Urinary bladder (tissue), 4 donors: Measurements from ENCODE around the gene RHOB. TPM values are rescaled to one million over a fixed set of nuclear protein-coding genes. Genes with fewer than 3 reads are reported as not detected.

Experiments used
- DNase-seq: peaks from one replicate; pipeline ENCODE4 v3.0.0-alpha.2; 2015; ENCODE audit errors: extremely low spot score
- H3K27ac ChIP-seq: one replicate; pipeline ENCODE4 v1.5.1; 2013; ENCODE audit warnings: low read depth, mild to moderate bottlenecking, moderate library complexity
- H3K36me3 ChIP-seq: one replicate; pipeline ENCODE4 v1.6.1; 2013; ENCODE audit warnings: mild to moderate bottlenecking, moderate library complexity; ENCODE audit not compliant: insufficient read depth
- H3K4me1 ChIP-seq: one replicate; pipeline ENCODE4 v1.6.1; 2013; ENCODE audit warnings: mild to moderate bottlenecking, moderate library complexity; ENCODE audit not compliant: insufficient read depth
- H3K4me3 ChIP-seq: one replicate; pipeline ENCODE4 v1.5.1; 2013; ENCODE audit warnings: low read depth, low read length
- WGBS: extraction: QIAGEN DNeasy Blood & Tissue Kit; methylation state at CpG from one replicate; pipeline ENCODE4 v1.1.7; 2013; 5-methylcytosine and 5-hydroxymethylcytosine counted together
- polyA plus RNA-seq: library from polyadenylated mRNA; stranded (reverse); fragments of 200-250 nt; gene quantifications from one replicate; pipeline ENCODE4 v1.2.3, GENCODE V29; 2013
- total RNA-seq: library from RNA; depleted of rRNA; stranded (reverse); fragments of >200 nt; gene quantifications from one replicate; pipeline ENCODE4 v1.2.3, GENCODE V29; 2014
- donor health status: healthy with polysubstance abuse.
- donor health status: healthy.

The RHOB gene
- 305 TPM for total RNA-seq
- 1,467 TPM for polyA plus RNA-seq

- no peaks in the 10 kb centered on the region for H3K36me3 ChIP-seq
- peaks cover 1% of the 10 kb centered on the region for H3K4me1 ChIP-seq
- under 1% methylated on average over 60 of the region's 60 CpGs for WGBS
- peak; percentile 95 for DNase-seq
- peak within 1 kb of the TSS; percentile 73 for H3K4me3 ChIP-seq
- peak within 1 kb of the TSS; percentile 96 for H3K27ac ChIP-seq
These were observed at the start of gene RHOB for GRCh38 chr2:20446917-20447436. Gene RHOB, plus strand, starts transcription at chr2:20447074. Its CDS starts 392 bp downstream, at chr2:20447466.

- no peaks in the 10 kb centered on the region for H3K4me1 ChIP-seq
- H3K27ac ChIP-seq, result no peak overlapping the region
- no peak for DNase-seq
These were observed 48.9 kb upstream of the RHOB start for GRCh38 chr2:20397811-20398447.

GRCh38 chr2:20398956-20399567 lies 47.8 kb upstream of the RHOB start:
- H3K27ac ChIP-seq, result no peak overlapping the region
- DNase-seq, result no peak
- H3K4me1 ChIP-seq, result no peaks in the 10 kb centered on the region
- H3K36me3 ChIP-seq, result no peaks in the 10 kb centered on the region
- no peak overlapping the region for H3K4me3 ChIP-seq
- 64% methylated on average over 7 of the region's 7 CpGs for WGBS

More at GRCh38 chr2:20397811-20398447, 48.9 kb upstream of the RHOB start:
- H3K4me3 ChIP-seq, result no peak overlapping the region
- 83% methylated on average over 5 of the region's 5 CpGs for WGBS
- no peaks in the 10 kb centered on the region for H3K36me3 ChIP-seq

GRCh38 chr2:20400306-20400705 lies 46.6 kb upstream of the RHOB start:
- H3K4me1 ChIP-seq, result no peaks in the 10 kb centered on the region
- no peak overlapping the region for H3K27ac ChIP-seq
- no peaks in the 10 kb centered on the region for H3K36me3 ChIP-seq
- no peak for DNase-seq
- 78% methylated on average over 1 of the region's 1 CpG for WGBS
- H3K4me3 ChIP-seq, result no peak overlapping the region

GRCh38 chr2:20400787-20401488 lies 45.9 kb upstream of the RHOB start:
- H3K4me1 ChIP-seq, result no peaks in the 10 kb centered on the region
- WGBS, result 59% methylated on average over 3 of the region's 3 CpGs
- H3K36me3 ChIP-seq, result no peaks in the 10 kb centered on the region
- DNase-seq, result no peak
- no peak overlapping the region for H3K4me3 ChIP-seq
- H3K27ac ChIP-seq, result no peak overlapping the region

- H3K4me3 ChIP-seq, result no peak overlapping the region
- no peak overlapping the region for H3K27ac ChIP-seq
- no peaks in the 10 kb centered on the region for H3K36me3 ChIP-seq
- no peaks in the 10 kb centered on the region for H3K4me1 ChIP-seq
- no peak for DNase-seq
- 76% methylated on average over 6 of the region's 6 CpGs for WGBS
These were observed 45.4 kb upstream of the RHOB start for GRCh38 chr2:20401489-20401835.

- Histone ChIP-seq H3K4me3 (no peak overlapping the region), H3K4me1 (no peaks in the 10 kb centered on the region), H3K36me3 (no peaks in the 10 kb centered on the region), H3K27ac (no peak overlapping the region)
- DNase-seq, result no peak
- 53% methylated on average over 5 of the region's 5 CpGs for WGBS
These were observed 43.0 kb upstream of the RHOB start for GRCh38 chr2:20403774-20404312.

GRCh38 chr2:20404950-20405349 lies 41.9 kb upstream of the RHOB start:
- H3K4me1 ChIP-seq, result no peaks in the 10 kb centered on the region
- no peak for DNase-seq
- H3K36me3 ChIP-seq, result no peaks in the 10 kb centered on the region
- H3K27ac ChIP-seq, result no peak overlapping the region
- no peak overlapping the region for H3K4me3 ChIP-seq
- WGBS, result 91% methylated on average over 2 of the region's 2 CpGs

GRCh38 chr2:20409039-20409438 lies 37.8 kb upstream of the RHOB start:
- no peak overlapping the region for H3K27ac ChIP-seq

GRCh38 chr2:20410556-20411277 lies 36.2 kb upstream of the RHOB start:
- WGBS, result 87% methylated on average over 5 of the region's 5 CpGs
- no peak for DNase-seq

More at GRCh38 chr2:20409039-20409438, 37.8 kb upstream of the RHOB start:
- Histone ChIP-seq H3K4me3 (no peak overlapping the region), H3K36me3 (no peaks in the 10 kb centered on the region), H3K4me1 (no peaks in the 10 kb centered on the region)
- no peak for DNase-seq

GRCh38 chr2:20411361-20411894 lies 35.4 kb upstream of the RHOB start:
- DNase-seq, result no peak
- Histone ChIP-seq H3K4me1 (no peaks in the 10 kb centered on the region), H3K27ac (no peak overlapping the region), H3K4me3 (no peak overlapping the region), H3K36me3 (no peaks in the 10 kb centered on the region)
- WGBS, result 26% methylated on average over 3 of the region's 3 CpGs

More at GRCh38 chr2:20410556-20411277, 36.2 kb upstream of the RHOB start:
- Histone ChIP-seq H3K36me3 (no peaks in the 10 kb centered on the region), H3K27ac (no peak overlapping the region), H3K4me3 (no peak overlapping the region), H3K4me1 (no peaks in the 10 kb centered on the region)

GRCh38 chr2:20414806-20415205 lies 32.1 kb upstream of the RHOB start:
- H3K27ac ChIP-seq, result no peak overlapping the region
- no peaks in the 10 kb centered on the region for H3K4me1 ChIP-seq
- 83% methylated on average over 3 of the region's 3 CpGs for WGBS
- no peaks in the 10 kb centered on the region for H3K36me3 ChIP-seq
- H3K4me3 ChIP-seq, result no peak overlapping the region
- DNase-seq, result no peak

- no peak for DNase-seq
- Histone ChIP-seq H3K4me1 (no peaks in the 10 kb centered on the region), H3K4me3 (no peak overlapping the region), H3K27ac (no peak overlapping the region), H3K36me3 (no peaks in the 10 kb centered on the region)
- WGBS, result 72% methylated on average over 2 of the region's 2 CpGs
These were observed 31.4 kb upstream of the RHOB start for GRCh38 chr2:20415511-20415918.
